Measurements from ENCODE around the gene ADAMTS2. TPM values are rescaled to one million over a fixed set of nuclear protein-coding genes. Genes with fewer than 3 reads are reported as not detected.

The ADAMTS2 gene
- total and polyA plus RNA-seq, 10 donors: 4.0 to 101 (median 47.5) TPM

DNA sequence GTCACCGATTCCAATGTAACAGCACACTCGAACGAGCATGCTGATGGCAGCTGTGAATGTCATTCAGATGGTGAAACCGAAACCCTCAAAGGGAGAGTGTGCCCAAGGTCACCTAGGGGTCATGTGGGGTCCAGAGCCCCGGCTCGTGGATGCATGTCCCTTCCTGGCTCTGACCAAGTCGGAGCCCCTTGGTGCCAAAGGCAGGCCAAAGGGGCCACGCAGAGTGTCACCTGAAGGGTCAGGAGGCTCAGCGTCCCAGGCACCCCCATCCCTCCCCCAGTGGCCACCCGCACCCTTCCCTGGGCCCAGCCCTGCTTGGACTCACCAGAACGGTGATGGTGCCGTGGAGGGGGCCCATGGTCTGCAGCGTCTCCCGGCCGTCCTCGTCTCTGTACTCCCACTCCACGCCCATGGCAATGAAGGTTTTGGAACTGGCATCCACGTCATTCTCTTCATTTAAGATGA lies 215.6 kb downstream of the ADAMTS2 start:
- no peak overlapping the region for H3K4me3 ChIP-seq
- 83 to 91% (median 88%) methylated on average over 17 to 18 of the region's 18 CpGs for WGBS, 5 donors
- peaks cover 0 to 15% (median 0%) of the 10 kb centered on the region in 8 donors for H3K9me3 ChIP-seq
- peaks cover 0 to 90% (median 4%) of the 10 kb centered on the region in 6 donors for H3K36me3 ChIP-seq
- intact Hi-C loops (cut with DNase I; ENCODE audit: low total_unique reads): no loop called here
- TF ChIP-seq, protein P1, sequence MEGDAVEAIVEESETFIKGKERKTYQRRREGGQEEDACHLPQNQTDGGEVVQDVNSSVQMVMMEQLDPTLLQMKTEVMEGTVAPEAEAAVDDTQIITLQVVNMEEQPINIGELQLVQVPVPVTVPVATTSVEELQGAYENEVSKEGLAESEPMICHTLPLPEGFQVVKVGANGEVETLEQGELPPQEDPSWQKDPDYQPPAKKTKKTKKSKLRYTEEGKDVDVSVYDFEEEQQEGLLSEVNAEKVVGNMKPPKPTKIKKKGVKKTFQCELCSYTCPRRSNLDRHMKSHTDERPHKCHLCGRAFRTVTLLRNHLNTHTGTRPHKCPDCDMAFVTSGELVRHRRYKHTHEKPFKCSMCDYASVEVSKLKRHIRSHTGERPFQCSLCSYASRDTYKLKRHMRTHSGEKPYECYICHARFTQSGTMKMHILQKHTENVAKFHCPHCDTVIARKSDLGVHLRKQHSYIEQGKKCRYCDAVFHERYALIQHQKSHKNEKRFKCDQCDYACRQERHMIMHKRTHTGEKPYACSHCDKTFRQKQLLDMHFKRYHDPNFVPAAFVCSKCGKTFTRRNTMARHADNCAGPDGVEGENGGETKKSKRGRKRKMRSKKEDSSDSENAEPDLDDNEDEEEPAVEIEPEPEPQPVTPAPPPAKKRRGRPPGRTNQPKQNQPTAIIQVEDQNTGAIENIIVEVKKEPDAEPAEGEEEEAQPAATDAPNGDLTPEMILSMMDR (IDR thresholded peaks at IDR 0.05 in 8 of 11, conservative IDR thresholded peaks at IDR 0.05 in 3 of 11): no peak
- no peak for TF ChIP-seq POLR2AphosphoS5 (IDR thresholded peaks at IDR 0.05)
- no peak for TF ChIP-seq POLR2A (IDR thresholded peaks at IDR 0.05)
- peak; percentile 48 for DNase-seq
- H3K4me1 ChIP-seq: no peaks in the 10 kb centered on the region
- no peak overlapping the region for H3K27ac ChIP-seq
- H3K27me3 ChIP-seq (replicated peaks in 1 of 7): no peaks in the 10 kb centered on the region

DNA sequence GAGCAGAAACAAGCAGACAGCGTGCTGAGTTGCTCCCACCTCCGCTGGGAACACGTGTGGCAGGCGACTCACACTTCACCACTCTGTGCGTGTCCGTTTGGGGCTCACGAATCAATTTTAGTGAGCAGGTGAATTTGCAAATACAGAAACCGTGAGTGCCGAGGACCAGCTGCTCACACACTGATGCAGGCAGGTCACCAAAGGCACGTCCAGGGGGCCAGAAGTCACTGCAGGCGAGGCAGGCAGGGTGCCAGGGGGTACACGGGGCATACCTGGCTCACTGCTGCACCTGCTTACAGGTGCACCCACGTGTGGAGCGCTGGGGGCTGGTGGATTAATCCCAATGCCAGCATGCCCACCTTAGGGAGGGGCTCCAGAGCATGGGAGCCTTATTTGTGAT lies 216.3 kb downstream of the ADAMTS2 start:
- Histone ChIP-seq H3K27ac (no peak overlapping the region), H3K27me3 (replicated peaks in 1 of 7) (no peaks in the 10 kb centered on the region), H3K4me1 (no peaks in the 10 kb centered on the region), H3K4me3 (no peak overlapping the region), H3K36me3 (peaks cover 0 to 97% (median 4%) of the 10 kb centered on the region in 6 donors), H3K9me3 (peaks cover 0 to 21% (median 0%) of the 10 kb centered on the region in 8 donors)
- WGBS, 5 donors: 80 to 94% (median 88%) methylated on average over 14 of the region's 14 CpGs
- peak; percentile 10 for DNase-seq
- intact Hi-C loops (cut with DNase I; ENCODE audit: low total_unique reads): no loop called here
- no peak for TF ChIP-seq POLR2AphosphoS5 (IDR thresholded peaks at IDR 0.05)
- TF ChIP-seq, protein P1 (IDR thresholded peaks at IDR 0.05 in 8 of 11, conservative IDR thresholded peaks at IDR 0.05 in 3 of 11): no peak
- no peak for TF ChIP-seq POLR2A (IDR thresholded peaks at IDR 0.05)

DNA sequence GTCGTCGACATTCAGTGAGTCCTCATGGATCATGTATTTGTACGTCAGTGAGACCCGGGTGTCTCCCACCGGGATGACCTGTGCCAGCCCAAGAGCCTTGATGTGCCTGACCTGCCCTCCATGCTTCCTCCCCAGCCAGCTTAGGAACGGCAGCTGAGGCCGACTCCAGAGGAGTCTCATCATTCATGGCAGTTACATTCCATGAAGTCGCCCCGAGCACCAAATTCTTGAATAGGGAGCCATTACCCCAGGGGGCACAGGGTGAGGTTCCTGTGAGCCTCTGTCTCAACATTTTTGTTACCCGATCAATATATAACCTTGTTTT lies 217.3 kb downstream of the ADAMTS2 start:
- Histone ChIP-seq H3K9me3 (peaks cover 0 to 31% (median 0%) of the 10 kb centered on the region in 8 donors), H3K4me1 (no peaks in the 10 kb centered on the region), H3K4me3 (no peak overlapping the region), H3K27me3 (replicated peaks in 1 of 7) (no peaks in the 10 kb centered on the region), H3K27ac (no peak overlapping the region), H3K36me3 (peaks cover 0 to 100% (median 4%) of the 10 kb centered on the region in 6 donors)
- peak; percentile 51 for DNase-seq
- TF ChIP-seq POLR2AphosphoS5 (IDR thresholded peaks at IDR 0.05) (no peak), POLR2A (IDR thresholded peaks at IDR 0.05) (no peak)
- WGBS, 5 donors: 89 to 95% (median 92%) methylated on average over 10 of the region's 10 CpGs
- intact Hi-C loops (cut with DNase I; ENCODE audit: low total_unique reads): no loop called here

DNA sequence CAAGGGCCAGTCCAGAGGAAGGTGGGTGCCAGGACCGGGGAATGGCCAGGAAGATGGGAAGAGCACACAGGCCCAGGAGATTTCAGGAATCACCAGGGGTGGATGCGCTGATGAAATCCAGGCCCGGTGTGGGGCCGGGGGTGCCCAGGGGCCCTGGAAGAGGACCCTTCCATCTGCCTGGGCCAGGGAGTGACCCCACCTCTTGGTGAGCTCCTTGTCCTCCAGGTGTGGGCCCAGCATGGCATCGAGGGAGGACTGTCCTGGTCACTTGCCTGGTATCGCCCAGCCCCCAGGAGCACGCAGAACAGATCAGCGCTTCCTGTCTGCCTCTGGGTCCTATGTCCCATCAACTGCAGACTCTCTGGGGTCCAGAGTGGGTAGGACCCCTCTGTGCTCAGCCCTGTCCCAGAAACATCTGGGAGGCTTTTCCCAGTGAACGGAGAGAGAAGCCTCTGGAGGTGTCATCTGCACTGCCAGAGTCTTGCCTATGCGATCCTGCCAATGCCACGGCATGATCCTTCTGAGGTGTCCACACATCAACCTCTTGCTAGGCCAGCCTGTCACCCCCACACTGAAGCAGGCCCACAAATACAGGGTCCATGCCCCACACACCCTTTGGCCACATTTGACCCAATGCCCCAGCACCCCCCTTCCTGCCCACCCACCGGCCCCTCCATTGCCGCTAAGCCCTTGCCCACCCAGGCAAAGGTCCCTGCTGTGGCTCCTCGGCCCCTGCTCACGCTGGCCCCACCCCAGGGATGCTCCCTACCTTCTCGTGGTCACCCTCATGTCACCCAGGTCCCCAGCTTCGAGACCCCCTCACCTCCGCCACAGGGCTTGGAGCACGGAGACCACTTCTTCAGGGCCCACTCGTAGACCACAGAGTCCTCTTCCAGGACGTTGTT lies 217.9 kb downstream of the ADAMTS2 start:
- TF ChIP-seq POLR2AphosphoS5 (IDR thresholded peaks at IDR 0.05) (no peak), POLR2A (IDR thresholded peaks at IDR 0.05) (no peak)
- TF ChIP-seq, protein P1 (IDR thresholded peaks at IDR 0.05 in 8 of 11, conservative IDR thresholded peaks at IDR 0.05 in 3 of 11): no peak
- Histone ChIP-seq H3K27ac (no peak overlapping the region), H3K4me1 (no peaks in the 10 kb centered on the region), H3K36me3 (peaks cover 0 to 100% (median 4%) of the 10 kb centered on the region in 6 donors), H3K9me3 (peaks cover 0 to 36% (median 0%) of the 10 kb centered on the region in 8 donors), H3K4me3 (no peak overlapping the region), H3K27me3 (replicated peaks in 1 of 7) (no peaks in the 10 kb centered on the region)
- WGBS, 5 donors: 87 to 94% (median 90%) methylated on average over 19 to 21 of the region's 21 CpGs
- intact Hi-C loops (cut with DNase I; ENCODE audit: low total_unique reads): no loop called here
- peak; percentile 66 for DNase-seq
